ENCODE results near the gene ALPG. TPM values are rescaled to one million over a fixed set of nuclear protein-coding genes. Genes with fewer than 3 reads are reported as not detected.

The ALPG gene
- total and polyA plus RNA-seq, 4 donors = not detected

DNA sequence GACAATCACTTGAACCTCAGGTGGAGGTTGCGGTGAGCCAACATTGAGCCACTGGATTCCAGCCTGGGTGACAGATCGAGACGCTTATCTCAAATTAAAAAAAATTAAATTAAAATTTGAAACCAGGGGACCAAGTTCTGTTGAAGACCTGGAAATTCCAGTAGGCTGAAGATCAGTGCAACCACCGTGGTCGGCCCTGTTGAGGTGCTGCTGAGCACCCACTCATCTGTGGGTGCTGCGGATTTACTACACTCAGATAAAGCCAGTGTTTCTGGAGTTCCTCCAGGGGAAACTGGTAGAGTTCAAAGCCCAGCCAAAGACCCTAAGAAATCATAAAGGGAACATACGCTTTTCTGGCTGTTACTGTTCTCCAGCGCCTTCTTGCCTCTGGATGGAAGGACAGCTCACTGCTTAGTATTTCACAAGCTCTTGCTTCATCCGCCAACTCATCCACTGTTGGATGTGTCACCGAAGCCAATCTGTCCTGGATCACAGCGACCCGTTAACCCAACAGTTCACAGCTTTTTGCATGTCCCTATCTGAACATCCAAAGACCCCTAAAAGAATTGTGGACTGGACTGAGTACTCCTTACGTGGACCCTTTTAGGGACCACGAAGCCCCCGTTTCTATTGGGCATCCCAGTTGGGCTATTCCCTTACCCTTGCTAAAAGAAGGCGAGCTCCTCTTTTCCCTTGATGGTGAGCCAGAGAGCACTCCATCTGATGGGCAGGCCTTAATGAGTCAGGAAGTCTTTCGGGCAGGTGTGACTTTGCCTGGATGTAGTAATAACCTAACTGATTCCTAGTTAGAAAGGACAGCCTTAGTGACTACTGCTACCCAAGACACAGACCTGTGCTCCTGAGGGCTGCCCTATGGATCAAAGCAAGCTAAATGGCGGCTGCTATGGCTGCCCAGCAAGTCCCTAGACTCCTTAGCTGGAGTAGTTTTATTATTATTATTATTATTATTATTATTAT is 34.1 kb upstream of the ALPG start:
- Histone ChIP-seq H3K27ac (ENCODE audit: low read depth in 1 of 2, low read length in 2 of 2) (no peak overlapping the region), H3K9me3 (ENCODE audit: control insufficient read depth in 4 of 4, low read length in 3 of 4) (no peaks in the 10 kb centered on the region), H3K27me3 (ENCODE audit: control insufficient read depth in 4 of 4, insufficient read depth in 4 of 4, low read length in 3 of 4) (no peaks in the 10 kb centered on the region), H3K4me1 (ENCODE audit: control insufficient read depth in 4 of 4, insufficient read depth in 4 of 4, low read length in 3 of 4) (no peaks in the 10 kb centered on the region), H3K36me3 (ENCODE audit: control insufficient read depth in 4 of 4, insufficient read depth in 3 of 4, low read depth in 1 of 4, low read length in 3 of 4) (no peaks in the 10 kb centered on the region), H3K4me3 (ENCODE audit: low read depth in 1 of 3, low read length in 3 of 3) (no peak overlapping the region), H3K9ac (ENCODE audit: low read depth in 1 of 2, low read length in 2 of 2) (no peak overlapping the region)
- no peak for DNase-seq (ENCODE audit: low spot score)
- WGBS = 93% methylated on average over 18 of the region's 18 CpGs
- no peak for TF ChIP-seq TAF1 (conservative IDR thresholded peaks at IDR 0.05)
- no peak for TF ChIP-seq FOXA2 (IDR thresholded peaks at IDR 0.05)
- TF ChIP-seq EGR1 (IDR thresholded peaks at IDR 0.05; ENCODE audit: low read depth in 2 of 2) = no peak
- TF ChIP-seq NR2F2 (IDR thresholded peaks at IDR 0.05) = no peak

DNA sequence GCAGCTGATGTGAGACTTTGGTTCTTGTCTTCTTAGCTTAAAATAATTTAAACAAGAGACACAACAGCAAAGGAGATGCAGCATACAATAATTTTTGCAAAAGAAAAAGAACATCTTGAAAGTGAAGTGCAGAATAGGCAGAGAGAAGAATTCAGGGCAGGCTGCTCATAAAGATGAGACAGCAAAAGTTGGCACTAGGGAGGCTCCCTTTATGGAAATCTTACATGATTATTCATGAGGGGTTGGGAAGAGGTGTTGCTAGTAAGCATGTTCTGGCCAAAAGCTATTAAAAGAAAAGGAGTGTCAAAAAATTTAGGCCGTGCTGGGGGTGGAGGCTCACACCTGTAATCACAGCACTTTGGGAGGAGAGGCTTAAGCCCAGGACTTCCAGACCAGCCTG is 32.3 kb upstream of the ALPG start:
- H3K36me3 ChIP-seq (ENCODE audit: control insufficient read depth in 4 of 4, insufficient read depth in 3 of 4, low read depth in 1 of 4, low read length in 3 of 4) = no peaks in the 10 kb centered on the region
- H3K9me3 ChIP-seq (ENCODE audit: control insufficient read depth in 4 of 4, low read length in 3 of 4) = no peaks in the 10 kb centered on the region
- H3K4me1 ChIP-seq (ENCODE audit: control insufficient read depth in 4 of 4, insufficient read depth in 4 of 4, low read length in 3 of 4) = no peaks in the 10 kb centered on the region
- TF ChIP-seq, protein P1, sequence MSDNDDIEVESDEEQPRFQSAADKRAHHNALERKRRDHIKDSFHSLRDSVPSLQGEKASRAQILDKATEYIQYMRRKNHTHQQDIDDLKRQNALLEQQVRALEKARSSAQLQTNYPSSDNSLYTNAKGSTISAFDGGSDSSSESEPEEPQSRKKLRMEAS (IDR thresholded peaks at IDR 0.05) = no peak
- TF ChIP-seq GABPA (IDR thresholded peaks at IDR 0.05 in 1 of 2, conservative IDR thresholded peaks at IDR 0.05 in 1 of 2) = no peak
- TF ChIP-seq FOXA2 (IDR thresholded peaks at IDR 0.05) = no peak
- TF ChIP-seq NR2F2 (IDR thresholded peaks at IDR 0.05) = no peak
- TF ChIP-seq HNF4G (IDR thresholded peaks at IDR 0.05) = no peak
- TF ChIP-seq, protein P2, sequence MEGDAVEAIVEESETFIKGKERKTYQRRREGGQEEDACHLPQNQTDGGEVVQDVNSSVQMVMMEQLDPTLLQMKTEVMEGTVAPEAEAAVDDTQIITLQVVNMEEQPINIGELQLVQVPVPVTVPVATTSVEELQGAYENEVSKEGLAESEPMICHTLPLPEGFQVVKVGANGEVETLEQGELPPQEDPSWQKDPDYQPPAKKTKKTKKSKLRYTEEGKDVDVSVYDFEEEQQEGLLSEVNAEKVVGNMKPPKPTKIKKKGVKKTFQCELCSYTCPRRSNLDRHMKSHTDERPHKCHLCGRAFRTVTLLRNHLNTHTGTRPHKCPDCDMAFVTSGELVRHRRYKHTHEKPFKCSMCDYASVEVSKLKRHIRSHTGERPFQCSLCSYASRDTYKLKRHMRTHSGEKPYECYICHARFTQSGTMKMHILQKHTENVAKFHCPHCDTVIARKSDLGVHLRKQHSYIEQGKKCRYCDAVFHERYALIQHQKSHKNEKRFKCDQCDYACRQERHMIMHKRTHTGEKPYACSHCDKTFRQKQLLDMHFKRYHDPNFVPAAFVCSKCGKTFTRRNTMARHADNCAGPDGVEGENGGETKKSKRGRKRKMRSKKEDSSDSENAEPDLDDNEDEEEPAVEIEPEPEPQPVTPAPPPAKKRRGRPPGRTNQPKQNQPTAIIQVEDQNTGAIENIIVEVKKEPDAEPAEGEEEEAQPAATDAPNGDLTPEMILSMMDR (IDR thresholded peaks at IDR 0.05; ENCODE audit: low read depth, low read length, missing input control) = no peak
- no peak for TF ChIP-seq YY1 (IDR thresholded peaks at IDR 0.05)
- no peak for TF ChIP-seq HNF4A (conservative IDR thresholded peaks at IDR 0.05)
- TF ChIP-seq RAD21 (IDR thresholded peaks at IDR 0.05) = no peak
- no peak overlapping the region for H3K4me3 ChIP-seq (ENCODE audit: low read depth in 1 of 3, low read length in 3 of 3)
- DNase-seq (ENCODE audit: low spot score) = no peak
- no peaks in the 10 kb centered on the region for H3K27me3 ChIP-seq (ENCODE audit: control insufficient read depth in 4 of 4, insufficient read depth in 4 of 4, low read length in 3 of 4)
- no peak overlapping the region for H3K27ac ChIP-seq (ENCODE audit: low read depth in 1 of 2, low read length in 2 of 2)
- WGBS = 94% methylated on average over 1 of the region's 1 CpG
- H3K9ac ChIP-seq (ENCODE audit: low read depth in 1 of 2, low read length in 2 of 2) = no peak overlapping the region

GRCh38 chr2:232375164-232375563 is 31.5 kb upstream of the ALPG start:
- H3K4me3 ChIP-seq (ENCODE audit: low read depth in 1 of 3, low read length in 3 of 3) = no peak overlapping the region
- no peaks in the 10 kb centered on the region for H3K36me3 ChIP-seq (ENCODE audit: control insufficient read depth in 4 of 4, insufficient read depth in 3 of 4, low read depth in 1 of 4, low read length in 3 of 4)
- TF ChIP-seq, protein P3, sequence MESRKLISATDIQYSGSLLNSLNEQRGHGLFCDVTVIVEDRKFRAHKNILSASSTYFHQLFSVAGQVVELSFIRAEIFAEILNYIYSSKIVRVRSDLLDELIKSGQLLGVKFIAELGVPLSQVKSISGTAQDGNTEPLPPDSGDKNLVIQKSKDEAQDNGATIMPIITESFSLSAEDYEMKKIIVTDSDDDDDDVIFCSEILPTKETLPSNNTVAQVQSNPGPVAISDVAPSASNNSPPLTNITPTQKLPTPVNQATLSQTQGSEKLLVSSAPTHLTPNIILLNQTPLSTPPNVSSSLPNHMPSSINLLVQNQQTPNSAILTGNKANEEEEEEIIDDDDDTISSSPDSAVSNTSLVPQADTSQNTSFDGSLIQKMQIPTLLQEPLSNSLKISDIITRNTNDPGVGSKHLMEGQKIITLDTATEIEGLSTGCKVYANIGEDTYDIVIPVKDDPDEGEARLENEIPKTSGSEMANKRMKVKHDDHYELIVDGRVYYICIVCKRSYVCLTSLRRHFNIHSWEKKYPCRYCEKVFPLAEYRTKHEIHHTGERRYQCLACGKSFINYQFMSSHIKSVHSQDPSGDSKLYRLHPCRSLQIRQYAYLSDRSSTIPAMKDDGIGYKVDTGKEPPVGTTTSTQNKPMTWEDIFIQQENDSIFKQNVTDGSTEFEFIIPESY (IDR thresholded peaks at IDR 0.05) = no peak
- no peak for TF ChIP-seq HNF4G (IDR thresholded peaks at IDR 0.05)
- no peaks in the 10 kb centered on the region for H3K9me3 ChIP-seq (ENCODE audit: control insufficient read depth in 4 of 4, low read length in 3 of 4)
- no peak overlapping the region for H3K27ac ChIP-seq (ENCODE audit: low read depth in 1 of 2, low read length in 2 of 2)
- no peak overlapping the region for H3K9ac ChIP-seq (ENCODE audit: low read depth in 1 of 2, low read length in 2 of 2)
- 80% methylated on average over 12 of the region's 12 CpGs for WGBS
- no peaks in the 10 kb centered on the region for H3K4me1 ChIP-seq (ENCODE audit: control insufficient read depth in 4 of 4, insufficient read depth in 4 of 4, low read length in 3 of 4)
- H3K27me3 ChIP-seq (ENCODE audit: control insufficient read depth in 4 of 4, insufficient read depth in 4 of 4, low read length in 3 of 4) = no peaks in the 10 kb centered on the region
- no peak for DNase-seq (ENCODE audit: low spot score)

Data from liver (tissue), 9 donors.